HG03378 (cell line): Measurements from ENCODE around the gene NPAS2.

ENCODE experiments used
- ATAC-seq: cut with Tn5 transposase; IDR thresholded peaks from one replicate; pipeline ENCODE4 v1.9.1; 2021; ENCODE audit warnings: mild to moderate bottlenecking, moderate library complexity; ENCODE audit not compliant: unreplicated experiment

Gene NPAS2

GRCh38 chr2:100903534-100904258 is 83.8 kb downstream of the NPAS2 start:
- ATAC-seq: no peak

GRCh38 chr2:100905132-100905805 is 85.3 kb downstream of the NPAS2 start:
- no peak for ATAC-seq

- ATAC-seq: no peak
These were observed 86.2 kb downstream of the NPAS2 start for GRCh38 chr2:100906131-100906530.

GRCh38 chr2:100906679-100907078 is 86.7 kb downstream of the NPAS2 start:
- no peak for ATAC-seq

- no peak for ATAC-seq
These were observed 87.9 kb downstream of the NPAS2 start for GRCh38 chr2:100907832-100908231.

GRCh38 chr2:100909534-100910081 is 89.7 kb downstream of the NPAS2 start:
- ATAC-seq: no peak

- no peak for ATAC-seq
These were observed 90.2 kb downstream of the NPAS2 start for GRCh38 chr2:100910111-100910510.

- ATAC-seq: no peak
These were observed 99.4 kb downstream of the NPAS2 start for GRCh38 chr2:100919316-100919715.

GRCh38 chr2:100921685-100922161 is 101.8 kb downstream of the NPAS2 start:
- ATAC-seq: no peak

GRCh38 chr2:100923461-100924060 is 103.6 kb downstream of the NPAS2 start:
- no peak for ATAC-seq

GRCh38 chr2:100924122-100924519 is 104.2 kb downstream of the NPAS2 start:
- no peak for ATAC-seq

GRCh38 chr2:100924520-100925451 is 104.8 kb downstream of the NPAS2 start:
- no peak for ATAC-seq

GRCh38 chr2:100928235-100928634 is 108.3 kb downstream of the NPAS2 start:
- no peak for ATAC-seq

- ATAC-seq: no peak
These were observed 109.2 kb downstream of the NPAS2 start for GRCh38 chr2:100929147-100929546.

GRCh38 chr2:100934504-100935371 is 114.8 kb downstream of the NPAS2 start:
- no peak for ATAC-seq

GRCh38 chr2:100935372-100935752 is 115.4 kb downstream of the NPAS2 start:
- ATAC-seq: no peak

GRCh38 chr2:100936070-100936741 is 116.3 kb downstream of the NPAS2 start:
- no peak for ATAC-seq

GRCh38 chr2:100936972-100937542 is 117.1 kb downstream of the NPAS2 start:
- ATAC-seq: no peak
